ENCODE measurements around the gene IL1RAPL1.

DNA sequence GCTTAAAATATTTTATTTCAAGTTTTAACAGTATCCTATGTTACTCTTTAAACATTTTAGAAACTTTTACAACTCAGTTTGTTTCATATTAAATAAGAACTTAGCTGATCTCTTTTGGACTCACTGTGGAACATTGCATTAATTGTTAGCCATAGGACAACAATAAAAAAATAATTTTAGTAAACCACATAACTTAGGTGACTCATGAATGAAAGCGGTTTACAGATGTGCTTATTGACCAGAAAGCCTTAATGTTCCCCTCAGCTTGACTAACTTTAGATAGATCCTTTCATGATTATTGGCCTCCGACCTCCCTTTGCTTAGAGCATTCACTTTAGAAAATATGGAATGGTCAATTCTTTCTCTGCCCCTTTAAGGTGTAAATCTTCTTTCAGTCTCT lies 844.6 kb downstream of the IL1RAPL1 start:
- TF ChIP-seq, protein P1, sequence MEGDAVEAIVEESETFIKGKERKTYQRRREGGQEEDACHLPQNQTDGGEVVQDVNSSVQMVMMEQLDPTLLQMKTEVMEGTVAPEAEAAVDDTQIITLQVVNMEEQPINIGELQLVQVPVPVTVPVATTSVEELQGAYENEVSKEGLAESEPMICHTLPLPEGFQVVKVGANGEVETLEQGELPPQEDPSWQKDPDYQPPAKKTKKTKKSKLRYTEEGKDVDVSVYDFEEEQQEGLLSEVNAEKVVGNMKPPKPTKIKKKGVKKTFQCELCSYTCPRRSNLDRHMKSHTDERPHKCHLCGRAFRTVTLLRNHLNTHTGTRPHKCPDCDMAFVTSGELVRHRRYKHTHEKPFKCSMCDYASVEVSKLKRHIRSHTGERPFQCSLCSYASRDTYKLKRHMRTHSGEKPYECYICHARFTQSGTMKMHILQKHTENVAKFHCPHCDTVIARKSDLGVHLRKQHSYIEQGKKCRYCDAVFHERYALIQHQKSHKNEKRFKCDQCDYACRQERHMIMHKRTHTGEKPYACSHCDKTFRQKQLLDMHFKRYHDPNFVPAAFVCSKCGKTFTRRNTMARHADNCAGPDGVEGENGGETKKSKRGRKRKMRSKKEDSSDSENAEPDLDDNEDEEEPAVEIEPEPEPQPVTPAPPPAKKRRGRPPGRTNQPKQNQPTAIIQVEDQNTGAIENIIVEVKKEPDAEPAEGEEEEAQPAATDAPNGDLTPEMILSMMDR (IDR thresholded peaks at IDR 0.05) = no peak
- no peak for TF ChIP-seq EP300 (IDR thresholded peaks at IDR 0.05)

Data from tibial nerve (tissue), 4 donors.